NCI-H187 (cell line): Measurements from ENCODE around the gene SUSD1.

Source experiments
- DNase-seq, 2 experiments: peaks; one replicate each; lab custom pipeline; 2025; lab: John Stamatoyannopoulos, UW

Gene SUSD1

DNA sequence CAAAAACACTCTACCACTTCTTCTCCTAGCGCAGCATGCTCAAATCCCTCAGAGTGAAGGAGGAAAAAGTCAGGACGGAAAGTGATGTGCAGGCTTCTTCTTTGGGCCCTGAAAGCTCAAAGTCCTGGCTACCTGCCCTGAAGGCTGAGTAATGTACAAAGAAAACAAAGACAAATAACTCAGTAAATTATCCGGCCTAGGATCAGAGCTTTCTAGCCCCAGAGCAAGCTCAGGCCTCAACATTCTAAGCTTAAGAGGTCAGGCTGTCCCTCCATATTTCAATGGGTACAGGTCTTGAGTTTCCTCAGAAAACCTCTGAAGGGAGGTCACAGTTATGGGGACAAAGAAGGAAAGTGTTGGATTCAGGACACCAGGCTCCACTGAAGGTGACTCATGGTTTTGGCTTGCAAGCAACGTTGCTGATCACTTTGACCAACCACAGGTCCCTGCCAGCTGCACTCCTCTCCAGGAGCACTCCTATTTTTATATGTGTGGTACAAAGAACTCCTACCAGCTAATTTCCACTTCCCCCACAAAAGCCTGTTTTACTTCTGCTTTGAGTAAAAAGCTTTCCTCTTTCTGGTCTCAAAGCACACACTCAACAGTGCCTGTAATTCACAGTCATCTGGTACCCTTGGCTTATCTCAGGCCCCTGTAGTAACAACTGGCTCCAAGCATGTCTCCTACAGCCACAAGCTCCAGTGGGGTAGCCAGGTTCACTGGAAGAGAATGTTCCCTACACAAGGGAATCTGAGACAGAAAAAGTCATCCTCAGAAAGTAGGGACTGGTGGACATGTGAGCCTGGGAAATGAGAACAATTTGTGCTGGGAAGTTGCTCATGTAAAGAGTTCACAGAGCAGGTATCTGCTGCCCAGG is 162.8 kb downstream of the SUSD1 start:
- DNase-seq, result no peak

DNA sequence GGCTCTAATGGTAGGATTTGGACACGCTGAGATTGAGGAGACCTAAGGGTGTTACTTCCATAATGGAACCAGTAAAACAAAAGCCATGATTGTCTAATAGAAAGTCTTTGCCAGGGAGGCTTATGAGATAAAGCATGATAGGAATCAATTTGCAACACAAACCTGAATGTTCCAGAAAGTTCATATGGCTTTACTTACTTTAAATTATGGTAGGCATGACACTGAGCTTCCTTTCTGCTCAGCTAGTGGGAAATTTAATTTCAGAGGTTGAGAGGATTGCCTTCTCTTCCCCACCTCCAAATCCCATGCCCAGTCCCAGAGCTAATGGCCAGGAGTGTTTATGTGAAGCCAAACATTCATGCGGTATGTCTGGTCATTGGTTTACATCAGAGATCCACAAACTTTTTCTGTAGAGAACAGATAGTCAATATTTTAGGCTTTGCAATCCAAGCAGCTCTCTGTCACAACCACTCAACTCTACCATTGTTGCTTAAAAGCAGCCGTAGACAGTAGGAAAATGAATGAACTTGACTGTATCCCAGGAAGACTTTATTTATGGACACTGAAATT is 164.0 kb downstream of the SUSD1 start:
- no peak for DNase-seq

DNA sequence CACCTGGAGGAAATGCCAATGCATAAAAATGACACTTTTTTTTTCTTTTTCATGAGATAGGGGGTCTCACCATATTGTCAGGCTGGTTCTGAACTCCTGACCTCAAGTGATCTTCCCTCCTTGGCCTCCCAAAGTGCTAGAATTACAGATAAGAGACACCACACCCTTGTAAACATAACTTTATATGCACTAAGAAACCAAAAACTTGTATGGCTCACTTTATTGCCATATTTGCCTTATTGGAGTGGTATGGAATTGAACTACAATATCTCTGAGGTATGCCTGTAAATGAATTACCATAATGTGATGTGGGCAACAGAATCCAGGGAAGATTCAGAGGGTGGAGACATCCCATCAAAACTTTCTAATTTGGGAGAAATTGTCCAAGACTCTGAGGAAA is 164.6 kb downstream of the SUSD1 start:
- no peak for DNase-seq

DNA sequence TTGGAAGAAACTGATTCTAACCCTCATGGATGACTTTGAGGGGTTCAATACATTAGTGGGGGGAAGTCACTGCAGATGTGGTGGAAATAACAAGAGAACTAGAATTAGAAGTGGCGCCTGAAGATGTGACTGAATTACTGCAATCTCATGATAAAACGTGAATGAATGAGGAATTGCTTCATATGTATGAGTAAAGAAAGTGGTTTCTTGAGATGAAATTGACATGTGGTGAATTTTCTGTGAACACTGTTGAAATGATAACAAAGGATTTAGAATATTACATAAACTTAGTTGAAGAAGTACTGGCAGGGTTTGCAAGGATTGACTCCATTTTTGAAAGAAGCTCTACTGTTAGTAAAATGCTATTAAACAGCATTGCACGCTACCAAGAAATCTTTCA is 165.4 kb downstream of the SUSD1 start:
- DNase-seq, result no peak

- no peak for DNase-seq
These were observed 167.4 kb downstream of the SUSD1 start for GRCh38 chr9:112007575-112008240.

GRCh38 chr9:112006361-112007020 is 168.6 kb downstream of the SUSD1 start:
- no peak for DNase-seq

GRCh38 chr9:112005939-112006338 is 169.2 kb downstream of the SUSD1 start:
- DNase-seq, result no peak

DNA sequence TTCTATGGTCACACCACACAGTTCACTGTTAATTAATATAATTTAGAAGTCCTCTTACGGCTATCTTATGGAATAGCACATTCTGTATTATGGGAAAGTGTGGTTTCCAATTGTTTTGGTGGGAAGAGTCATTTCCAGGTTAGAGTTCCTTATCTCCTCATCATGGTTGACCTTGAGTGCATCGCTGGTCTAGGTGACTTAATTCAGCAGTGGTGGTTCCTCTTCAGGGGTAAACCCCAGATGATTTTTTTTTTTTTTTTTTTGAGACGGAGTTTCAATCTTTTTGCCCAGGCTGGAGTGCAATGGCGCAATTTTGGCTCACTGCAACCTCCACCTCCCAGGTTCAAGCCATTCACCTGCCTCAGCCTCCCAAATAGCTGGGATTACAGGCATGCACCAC is 171.6 kb downstream of the SUSD1 start:
- DNase-seq, result no peak

DNA sequence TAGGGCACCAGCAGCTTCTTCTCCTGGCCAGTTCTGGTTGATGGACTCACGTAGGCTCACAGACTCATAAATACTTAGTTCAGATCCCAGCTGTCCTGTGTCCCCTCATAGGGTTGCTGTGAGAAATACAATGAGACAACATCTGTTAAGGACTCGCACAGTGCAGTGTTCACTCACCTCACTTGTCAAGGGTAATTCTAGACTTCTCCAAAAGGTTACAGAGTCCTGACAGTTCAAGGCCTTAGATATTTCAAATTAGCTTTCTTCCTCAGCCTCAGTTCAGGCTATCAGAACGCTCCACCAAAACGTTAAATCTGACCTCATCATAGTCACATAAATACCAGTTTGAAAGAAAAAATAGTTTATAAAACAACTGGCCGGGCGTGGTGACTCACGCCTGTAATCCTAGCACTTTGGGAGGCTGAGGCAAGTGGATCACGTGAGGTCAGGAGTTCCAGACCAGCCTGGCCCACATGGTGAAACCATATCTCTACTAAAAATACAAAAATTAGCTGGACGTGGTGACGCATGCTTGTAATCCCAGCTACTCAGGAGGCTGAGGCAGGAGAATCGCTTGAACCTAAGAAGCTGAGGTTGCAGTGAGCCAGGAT is 172.1 kb downstream of the SUSD1 start:
- DNase-seq, result no peak

DNA sequence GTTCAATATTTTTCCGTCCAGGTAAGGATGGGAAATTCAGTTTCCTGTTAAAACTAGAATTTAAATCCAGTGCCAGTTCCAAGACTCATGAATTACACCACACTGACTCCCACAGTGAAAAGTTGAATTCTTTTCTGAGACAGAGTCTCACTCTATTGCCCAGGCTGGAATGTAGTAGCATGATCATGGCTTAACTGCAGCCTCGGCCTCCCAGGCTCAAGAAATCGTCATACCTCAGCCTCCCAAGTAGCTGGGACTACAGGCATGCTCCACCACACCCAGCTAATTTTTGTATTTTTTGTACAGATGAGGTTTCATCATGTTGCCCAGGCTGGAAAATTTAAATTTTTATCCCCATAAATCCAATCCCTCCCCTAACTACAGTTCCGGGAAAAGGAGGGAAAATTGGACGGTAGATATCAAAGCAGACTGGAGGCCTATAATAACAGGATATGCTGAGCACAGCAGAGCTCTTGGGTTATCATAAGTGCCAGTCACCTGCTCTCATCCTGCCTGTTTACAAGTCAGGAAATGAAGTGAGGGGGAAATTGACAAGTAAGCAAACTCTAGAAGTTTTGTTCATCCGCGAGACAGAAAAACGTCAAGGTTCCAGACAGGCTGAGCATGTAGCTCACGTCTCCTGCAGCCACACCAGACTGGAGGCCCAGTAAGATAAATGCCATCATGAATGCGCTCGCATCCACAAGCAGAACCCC is 172.8 kb downstream of the SUSD1 start:
- DNase-seq, result no peak

GRCh38 chr9:112000743-112001142 is 174.4 kb downstream of the SUSD1 start:
- no peak for DNase-seq

- DNase-seq, result no peak
These were observed 175.8 kb downstream of the SUSD1 start for GRCh38 chr9:111999319-111999718.

- no peak for DNase-seq
These were observed 177.3 kb downstream of the SUSD1 start for GRCh38 chr9:111997831-111998230.

- DNase-seq, result no peak
These were observed 180.2 kb downstream of the SUSD1 start for GRCh38 chr9:111994831-111995458.

DNA sequence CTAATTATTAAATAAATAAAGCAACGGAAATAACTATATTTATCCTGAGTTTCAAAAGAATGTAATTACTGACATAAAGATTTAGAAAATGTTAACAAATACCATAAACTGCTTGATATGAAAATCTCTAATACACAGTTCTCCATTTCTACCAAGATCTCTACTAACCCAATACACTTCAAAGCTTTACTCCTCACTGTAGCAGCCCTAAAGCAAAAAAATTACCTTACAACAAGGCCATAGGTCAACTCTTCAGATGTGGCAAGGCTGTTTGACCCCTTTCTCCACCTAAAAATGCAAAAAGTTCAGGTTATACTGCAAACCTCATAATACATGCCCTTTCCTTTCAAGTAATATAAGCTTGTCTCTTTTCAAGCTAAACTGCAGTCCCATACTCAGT is 181.8 kb downstream of the SUSD1 start:
- no peak for DNase-seq

DNA sequence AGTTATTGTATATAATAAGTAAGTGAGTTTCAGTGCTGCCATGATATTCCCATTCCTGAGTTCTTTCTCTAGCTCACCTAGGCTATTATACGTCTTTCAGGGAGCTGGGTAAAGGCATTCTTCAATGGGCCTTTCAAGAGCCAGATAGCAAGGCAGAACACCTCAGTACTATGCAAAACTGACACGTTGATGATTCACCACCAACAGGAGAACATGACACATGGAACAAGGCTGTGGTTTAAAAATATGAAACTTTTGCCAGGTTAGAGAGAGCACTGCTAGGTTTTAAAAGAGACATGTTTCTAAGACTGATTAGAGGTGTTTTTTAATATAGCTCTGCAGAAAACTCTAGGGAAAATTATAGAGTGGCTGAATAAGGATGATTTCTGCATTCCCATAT is 182.6 kb downstream of the SUSD1 start:
- DNase-seq, result no peak

GRCh38 chr9:111991179-111991578 is 183.9 kb downstream of the SUSD1 start:
- no peak for DNase-seq
